NCI-H1092 (cell line): ENCODE data around the gene ZNF865.

Experiments used
- DNase-seq: peaks from one replicate; lab custom pipeline; 2025; lab: John Stamatoyannopoulos, UW

ZNF865 gene

GRCh38 chr19:55658846-55659459, 53.5 kb downstream of the ZNF865 start:
- DNase-seq, result no peak

GRCh38 chr19:55659822-55660221, 54.4 kb downstream of the ZNF865 start:
- DNase-seq, result no peak

- no peak for DNase-seq
Observed at GRCh38 chr19:55660404-55660803, 55.0 kb downstream of the ZNF865 start.

DNA sequence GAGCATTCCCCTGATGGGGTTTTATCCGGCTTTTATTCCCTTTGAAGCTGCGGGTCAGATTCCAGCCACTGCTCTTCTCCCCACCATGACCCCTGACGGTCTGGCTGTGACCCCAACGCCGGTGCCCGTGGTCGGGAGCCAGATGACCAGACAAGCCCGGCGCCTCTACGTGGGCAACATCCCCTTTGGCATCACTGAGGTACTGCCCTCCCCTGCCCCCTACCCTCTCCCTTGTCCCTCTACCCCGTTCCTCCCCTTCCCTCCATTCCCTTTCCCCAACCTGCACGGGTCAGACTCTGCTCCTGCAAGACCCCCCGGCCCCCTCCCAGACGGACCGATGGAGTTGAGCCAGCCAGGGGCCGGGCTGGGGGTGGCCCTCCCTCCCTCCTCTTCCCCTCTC, 55.5 kb downstream of the ZNF865 start:
- no peak for DNase-seq

- no peak for DNase-seq
Observed at GRCh38 chr19:55661826-55662225, 56.4 kb downstream of the ZNF865 start.

DNA sequence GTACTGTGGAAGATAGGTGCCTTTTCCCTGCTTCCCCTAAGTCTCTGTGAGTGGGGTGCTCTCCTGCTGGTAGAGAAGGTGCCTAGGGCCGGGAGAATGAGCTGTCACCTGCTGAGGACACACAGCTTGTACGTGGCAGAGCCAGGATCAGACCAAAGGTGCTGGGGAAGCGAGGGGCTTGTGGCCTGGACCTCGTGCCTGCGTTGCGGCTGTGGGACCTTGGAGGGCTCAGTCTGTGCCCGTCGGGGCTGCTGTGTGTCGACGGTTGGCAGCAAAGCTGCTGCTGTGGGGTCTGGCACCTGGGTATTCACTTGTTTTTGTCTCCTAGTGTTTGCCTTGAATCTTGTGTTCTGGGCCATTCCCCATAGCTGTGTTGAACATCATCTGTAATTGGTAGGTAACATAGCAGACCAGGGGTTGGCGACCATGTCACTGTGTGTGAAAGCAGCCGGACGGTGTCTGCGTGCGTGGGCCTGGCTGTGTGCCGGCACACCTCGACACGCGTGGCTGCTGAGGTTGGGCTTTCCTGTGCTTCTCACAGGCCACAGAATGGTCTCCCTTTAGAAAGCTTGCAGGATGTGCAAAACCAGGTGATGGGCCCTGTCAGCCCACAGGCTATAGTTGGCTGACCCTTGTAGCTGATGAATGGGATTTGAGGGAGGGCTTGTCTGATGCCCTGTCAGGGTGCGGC, 58.5 kb downstream of the ZNF865 start:
- no peak for DNase-seq

DNA sequence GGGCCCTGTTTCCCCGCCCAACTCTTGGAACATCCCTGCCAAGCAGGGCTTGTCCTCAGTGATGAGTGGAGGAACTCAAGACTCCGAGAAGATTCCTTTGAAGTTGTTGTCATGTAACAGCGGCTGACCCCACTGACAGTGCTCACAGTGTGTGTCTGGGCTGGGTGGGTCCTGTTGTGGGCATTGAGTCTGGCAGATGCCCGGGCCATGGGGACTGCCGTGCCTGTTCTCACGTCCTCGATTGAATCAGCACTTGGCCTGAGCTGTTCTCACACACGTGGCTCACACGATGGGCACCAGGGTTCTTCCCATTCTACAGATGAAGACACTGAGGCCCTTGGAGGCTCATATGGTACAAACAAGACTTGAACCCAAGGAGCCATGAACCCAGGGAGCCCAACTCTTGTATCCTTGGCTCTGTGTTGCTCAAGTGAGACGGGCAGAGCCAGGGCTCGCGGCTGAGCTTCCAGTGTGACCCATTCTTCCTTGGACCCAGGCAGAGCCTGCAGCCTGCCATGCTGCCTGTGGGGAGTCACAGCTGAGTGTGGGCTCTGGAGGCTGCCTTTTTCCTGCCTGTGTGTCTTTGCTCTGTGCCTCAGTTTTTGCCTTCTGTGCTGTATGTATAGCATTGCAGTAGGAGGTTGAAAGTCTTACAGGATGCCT, 61.0 kb downstream of the ZNF865 start:
- DNase-seq, result no peak
